ENCODE results near the gene DNAH12.

- TF ChIP-seq CTCF (IDR thresholded peaks at IDR 0.05 in 2 of 3, conservative IDR thresholded peaks at IDR 0.05 in 1 of 3; ENCODE audit: borderline replicate concordance in 1 of 3, insufficient read depth in 1 of 3, low read depth in 2 of 3, low read length in 2 of 3) (peak in 2 of 3 experiments; percentile 48 to 64; a peak in 4 of 6 replicates), POLR2A (IDR thresholded peaks at IDR 0.05; ENCODE audit: borderline replicate concordance, extremely low read depth, insufficient read depth, insufficient read length) (no peak), EZH2phosphoT487 (IDR thresholded peaks at IDR 0.05; ENCODE audit: borderline replicate concordance) (no peak), SP1 (IDR thresholded peaks at IDR 0.05; ENCODE audit: low read depth) (no peak), POLR2AphosphoS5 (IDR thresholded peaks at IDR 0.05; ENCODE audit: low read depth, low read length) (no peak), REST (IDR thresholded peaks at IDR 0.05; ENCODE audit: low read depth) (no peak), CEBPB (IDR thresholded peaks at IDR 0.05; ENCODE audit: low read depth) (0 out of 2 replicates have a peak, but pooled peaks have one; percentile 5), ATF3 (IDR thresholded peaks at IDR 0.05) (no peak), EZH2 (IDR thresholded peaks at IDR 0.05) (no peak), JUND (IDR thresholded peaks at IDR 0.05) (peak; percentile 80), MAX (IDR thresholded peaks at IDR 0.05) (no peak), CBX3 (IDR thresholded peaks at IDR 0.05; ENCODE audit: low read depth) (no peak), YY1 (IDR thresholded peaks at IDR 0.05; ENCODE audit: extremely low read depth, insufficient replicate concordance, low read depth, low read length) (no peak), FOSL1 (IDR thresholded peaks at IDR 0.05; ENCODE audit: low read depth) (peak; percentile 81)
Observed at GRCh38 chr3:57298041-57298440, 246.1 kb downstream of the DNAH12 start.

Data from HCT116 (cell line).